Activated T-cell treated with anti-CD3 and anti-CD28 coated beads, Interleukin-2, amount 50 U/mL, for 1 hour (primary cell): Measurements from ENCODE around the gene PIK3CG.
"Not testable (repeated sequence)": the region's sequence is repeated elsewhere in the genome, so short reads cannot be mapped to it uniquely, and the experiment has no call there.

Experiments
- DNase-seq: peaks from one replicate; pipeline ENCODE4 v3.0.0-alpha.2; 2020

PIK3CG gene

DNA sequence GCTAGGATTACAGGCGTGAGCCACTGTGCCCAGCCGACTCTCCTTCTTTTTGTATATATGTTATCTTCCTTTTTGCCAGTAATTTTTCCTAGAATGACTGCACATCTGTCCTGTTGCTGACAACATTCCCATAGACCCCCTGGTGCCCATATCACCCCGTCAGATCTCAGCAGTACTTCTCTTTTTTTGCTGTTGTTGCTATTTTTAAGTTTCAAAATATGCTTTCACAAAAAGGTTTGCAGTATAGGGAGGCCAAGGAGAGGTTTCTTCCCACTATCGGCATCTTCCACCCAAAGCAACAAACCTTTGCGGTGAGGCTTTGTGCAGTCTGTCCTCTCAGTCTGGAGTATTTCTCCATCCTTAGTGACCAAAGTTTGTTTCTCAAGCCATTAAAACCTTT lies 23.1 kb downstream of the PIK3CG start:
- no peak for DNase-seq

DNA sequence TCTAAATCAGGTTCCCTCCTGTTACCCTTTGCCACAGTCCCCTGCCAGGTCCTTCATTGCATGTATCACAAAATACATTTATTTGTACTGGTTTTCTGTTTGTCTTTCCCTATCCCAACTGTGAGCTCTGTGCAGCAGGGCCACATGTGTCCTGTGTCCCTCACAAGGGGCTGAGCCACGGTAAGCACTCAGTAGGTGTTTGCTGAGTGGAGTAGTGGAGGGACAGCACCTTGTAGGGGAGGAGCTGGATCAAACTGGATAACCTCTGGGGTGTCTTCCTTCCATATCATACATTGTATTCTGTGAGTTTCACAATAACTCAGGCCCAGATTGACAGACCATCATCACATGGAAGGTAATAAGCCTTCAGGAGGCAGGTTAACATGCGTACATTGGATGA lies 25.9 kb downstream of the PIK3CG start:
- no peak for DNase-seq

DNA sequence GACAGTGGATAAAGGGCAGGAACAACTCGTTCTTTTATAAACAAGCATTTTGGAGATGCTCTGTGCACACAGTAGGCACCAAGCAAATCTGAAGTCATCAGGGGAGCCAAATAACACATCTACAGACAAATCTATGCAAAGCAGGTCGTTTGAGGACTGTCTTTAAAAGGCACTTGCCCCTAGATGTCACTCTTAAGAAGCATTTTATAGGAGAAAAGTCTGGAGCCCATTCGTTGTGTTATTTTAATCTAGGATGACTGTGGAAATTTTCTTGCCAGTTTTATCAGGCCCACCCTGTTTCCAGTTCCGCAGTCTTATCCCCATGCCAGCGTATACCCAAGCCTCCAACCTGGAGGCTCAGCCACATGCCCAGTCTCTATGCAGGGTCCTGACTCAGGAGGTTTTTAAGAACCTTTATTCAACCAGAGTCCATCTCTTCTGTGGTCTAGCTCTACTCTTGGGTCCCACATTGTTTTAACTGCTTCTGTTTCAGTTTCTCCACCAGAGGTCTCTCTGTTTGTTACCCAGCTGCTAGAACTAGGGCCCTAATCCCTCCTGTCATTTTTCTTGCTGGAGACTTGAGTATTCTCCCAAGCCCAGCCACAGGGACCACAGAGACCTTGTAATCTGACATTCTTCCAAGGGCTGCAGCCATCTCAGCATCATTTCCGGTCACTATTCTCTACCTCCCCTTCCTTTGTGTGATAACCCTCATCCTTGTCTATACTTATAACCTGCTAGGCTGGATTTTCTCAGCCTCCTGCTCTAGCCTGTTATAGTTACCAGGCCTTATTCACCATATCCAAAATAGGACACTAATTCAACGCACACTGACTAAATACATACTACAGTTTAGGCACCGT lies 26.7 kb downstream of the PIK3CG start:
- no peak for DNase-seq

DNA sequence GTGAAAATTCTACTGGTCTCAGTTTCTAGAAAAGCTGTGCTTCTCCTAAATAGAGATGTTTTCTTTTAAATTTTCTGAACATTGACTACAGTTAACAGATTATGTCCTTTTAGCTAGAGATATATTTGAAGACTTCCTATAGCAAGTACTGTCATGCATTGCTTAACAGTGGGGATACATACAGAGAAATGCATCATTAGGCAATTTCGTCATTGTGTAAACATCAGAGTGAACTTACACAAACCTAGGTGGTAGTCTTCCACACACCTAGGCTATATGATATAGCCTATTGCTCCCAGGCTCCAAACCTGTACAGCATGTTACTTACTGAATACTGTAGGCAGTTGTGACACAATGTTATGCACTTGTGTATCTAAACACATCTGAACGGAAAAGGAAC lies 28.5 kb downstream of the PIK3CG start:
- DNase-seq = no peak

DNA sequence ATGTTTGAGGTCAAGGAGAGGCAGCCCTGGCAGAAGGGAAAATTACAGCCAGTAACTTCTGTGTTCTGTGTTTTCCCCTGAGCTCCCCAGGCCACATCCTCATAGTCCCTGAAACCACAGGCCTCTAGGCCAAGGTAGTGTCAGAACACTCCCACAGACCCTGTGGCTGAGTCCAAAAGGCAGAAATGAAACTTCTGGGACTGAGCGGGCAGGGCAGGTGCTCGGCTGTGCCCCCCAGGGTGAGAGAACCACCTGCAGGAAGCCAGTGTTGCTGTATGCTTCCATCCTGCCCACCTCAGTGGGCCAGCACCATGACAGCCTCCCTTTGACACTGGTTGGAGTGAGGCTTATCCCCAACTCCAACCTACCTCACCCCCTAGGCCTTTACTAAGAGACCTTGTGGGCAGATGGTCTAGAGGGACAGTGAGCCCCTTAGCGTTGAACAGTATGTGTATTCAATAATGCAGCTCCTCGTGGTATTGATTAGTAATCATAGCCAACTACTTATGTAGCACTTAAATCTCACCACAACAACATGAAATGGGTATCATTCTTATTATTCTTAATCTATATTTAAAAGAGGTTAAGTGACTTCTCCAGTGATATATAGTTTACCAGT lies 30.3 kb downstream of the PIK3CG start:
- DNase-seq = no peak

DNA sequence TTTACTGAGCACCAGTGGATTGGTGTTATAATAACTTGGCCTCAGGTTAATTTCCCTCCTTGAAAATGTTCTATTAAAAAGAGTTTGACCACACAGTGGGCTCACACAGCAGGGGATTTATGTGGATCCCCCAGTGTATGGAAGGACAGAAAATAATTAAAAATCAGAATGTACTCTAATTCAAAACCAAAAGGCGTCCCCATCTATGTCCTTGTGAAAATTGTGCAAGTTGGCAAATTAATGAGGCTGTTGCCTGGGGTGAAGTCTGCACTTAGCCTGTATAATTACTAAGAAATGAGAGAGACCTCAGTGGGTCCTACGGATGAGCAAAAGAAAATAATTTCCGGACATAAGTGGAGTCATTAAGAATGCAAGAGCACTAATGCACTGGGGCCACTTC lies 31.1 kb downstream of the PIK3CG start:
- no peak for DNase-seq

DNA sequence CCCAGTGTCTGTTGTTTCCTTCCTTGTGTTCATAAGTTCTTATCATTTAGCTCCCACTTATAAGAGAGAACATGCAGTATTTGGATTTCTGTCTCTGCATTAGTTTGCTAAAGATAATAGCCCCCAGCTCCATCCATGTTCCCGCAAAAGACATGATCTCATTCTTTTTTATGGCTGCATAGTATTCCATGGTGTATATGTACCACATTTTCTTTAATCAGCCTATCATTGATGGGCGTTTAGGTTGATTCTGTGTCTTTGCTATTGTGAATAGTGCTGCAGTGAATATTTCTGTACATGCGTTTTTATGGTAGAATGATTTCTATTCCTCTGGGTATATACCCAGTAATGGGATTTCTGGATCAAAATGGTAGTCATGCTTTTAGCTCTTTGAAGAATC lies 32.5 kb downstream of the PIK3CG start:
- not testable (repeated sequence) for DNase-seq

DNA sequence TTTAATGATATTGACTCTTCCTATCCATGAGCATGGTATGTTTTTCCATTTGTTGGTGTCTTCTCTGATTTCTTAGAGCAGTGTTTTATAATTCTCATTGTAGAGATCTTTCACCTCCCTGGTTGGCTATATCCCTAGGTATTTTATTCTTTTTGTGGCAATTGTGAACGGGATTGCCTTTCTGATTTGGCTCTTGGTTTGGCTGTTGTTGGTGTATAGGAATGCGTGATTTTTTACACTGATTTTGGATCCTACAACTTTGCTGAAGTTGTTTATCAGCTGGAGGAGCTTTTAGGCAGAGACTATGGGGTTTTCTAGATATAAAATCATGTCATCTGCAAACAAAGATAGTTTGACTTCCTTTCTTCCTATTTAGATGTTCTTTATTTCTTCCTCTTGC lies 33.9 kb downstream of the PIK3CG start:
- not testable (repeated sequence) for DNase-seq

DNA sequence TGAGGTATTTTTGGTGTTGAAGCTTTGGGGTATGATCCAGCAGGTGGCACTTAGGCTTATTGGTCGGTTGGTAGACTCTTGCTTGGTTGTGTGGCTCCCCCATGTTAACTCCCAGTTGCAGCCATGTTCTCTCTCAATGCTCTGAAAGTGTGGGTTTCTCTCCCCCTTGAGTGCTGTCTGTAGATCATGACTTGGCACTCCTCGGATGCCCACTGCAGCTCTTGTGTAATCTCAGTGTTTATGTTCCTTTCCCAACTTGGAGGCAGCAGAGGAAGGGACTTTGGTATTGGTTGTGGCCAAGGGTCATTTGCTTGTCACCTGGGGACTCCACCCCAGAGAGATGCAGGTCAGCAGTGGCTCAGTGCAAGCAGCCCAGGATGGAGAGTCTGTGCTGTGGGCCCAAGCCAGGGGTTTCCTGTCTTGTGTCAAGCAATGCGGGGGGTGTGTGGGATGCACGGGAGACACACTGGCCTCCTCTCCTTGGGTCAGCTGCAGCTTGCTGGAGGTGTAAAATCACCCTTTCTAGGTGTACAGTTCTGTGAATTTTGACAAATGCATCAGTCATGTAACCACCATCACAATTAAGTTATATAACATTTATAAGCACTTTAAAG lies 36.9 kb downstream of the PIK3CG start:
- no peak for DNase-seq

DNA sequence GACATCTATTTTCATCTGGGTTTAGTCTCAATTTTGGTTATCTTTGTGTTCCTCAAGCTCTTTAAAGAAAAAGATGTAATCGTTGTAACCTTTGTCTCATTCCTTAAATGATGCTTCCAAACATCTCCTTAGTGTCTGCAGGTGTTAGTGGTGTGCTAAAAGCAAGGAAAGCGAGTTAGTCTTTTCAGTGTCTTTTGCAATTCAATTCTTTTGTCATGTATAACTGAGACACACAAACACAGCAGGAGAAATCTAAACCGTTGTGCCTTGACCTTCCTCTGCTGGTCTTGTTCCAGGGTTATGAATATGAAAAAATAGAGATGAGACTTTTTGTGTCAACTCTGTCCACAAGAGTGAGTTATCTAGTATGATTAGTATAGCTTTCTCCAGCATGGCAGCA lies 40.7 kb downstream of the PIK3CG start:
- DNase-seq = no peak

DNA sequence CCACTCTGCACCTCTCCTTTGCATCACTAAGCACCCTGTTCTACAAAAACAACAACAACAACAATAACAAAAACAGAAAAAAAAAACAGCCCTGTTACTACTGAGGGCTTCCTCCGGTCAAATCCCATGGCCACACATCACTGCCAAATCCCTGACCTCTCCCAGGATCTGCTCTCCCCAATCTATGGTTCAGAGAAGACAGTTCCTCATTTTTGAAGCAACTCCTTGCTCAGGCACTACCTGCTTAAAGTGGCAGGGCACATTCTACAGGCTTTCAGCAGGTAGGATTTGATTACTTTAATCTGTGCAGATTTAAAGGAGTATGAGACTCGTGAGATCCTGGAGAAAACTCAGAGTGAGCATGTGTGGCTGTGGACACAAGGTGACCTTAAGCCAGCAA lies 46.9 kb downstream of the PIK3CG start:
- no peak for DNase-seq

DNA sequence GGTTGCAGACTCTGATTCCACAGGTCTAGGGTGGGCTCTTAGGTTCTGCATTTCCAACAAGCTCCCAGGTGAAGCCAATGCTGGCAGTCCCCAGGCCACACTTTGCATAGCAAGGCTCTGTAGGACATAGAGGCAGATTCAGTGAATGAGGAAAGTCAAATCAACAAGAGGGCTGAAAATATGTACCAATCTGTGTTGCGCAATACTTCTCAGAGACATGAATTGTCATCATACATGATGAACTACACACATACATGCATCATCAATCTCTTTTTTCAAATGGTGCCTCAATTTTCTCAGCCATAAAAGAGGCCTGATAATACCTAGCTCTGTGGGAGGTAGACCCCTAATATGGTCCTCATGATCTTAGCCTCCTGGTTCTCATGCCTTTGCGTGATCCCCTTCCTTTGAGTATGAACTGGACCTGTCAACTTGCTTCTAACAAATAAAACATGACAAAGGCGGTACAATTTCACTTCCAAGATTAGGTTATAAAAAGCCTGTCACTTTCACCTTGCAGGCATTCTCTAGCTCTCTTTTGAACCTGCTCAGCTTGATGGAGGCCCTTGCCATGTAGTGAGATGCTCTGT lies 49.0 kb downstream of the PIK3CG start:
- no peak for DNase-seq

DNA sequence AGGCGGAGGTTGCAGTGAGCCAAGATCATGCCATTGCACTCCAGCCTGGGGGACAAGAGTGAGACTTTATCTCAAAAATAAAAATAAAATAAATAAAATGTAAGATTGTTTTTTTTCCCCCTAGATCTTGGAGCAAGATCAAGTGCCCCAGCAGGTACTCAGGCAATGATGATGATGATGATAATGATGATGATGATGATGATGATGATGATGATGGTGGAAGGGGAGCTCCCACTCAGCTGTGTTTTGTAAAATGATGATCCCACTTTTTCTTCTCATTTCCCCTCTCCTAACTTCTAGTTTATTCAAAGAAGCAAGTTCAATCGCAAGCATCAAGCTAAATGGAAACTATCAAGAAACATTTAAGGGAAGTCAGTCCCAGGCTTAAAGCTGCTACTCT lies 50.3 kb downstream of the PIK3CG start:
- DNase-seq = no peak

DNA sequence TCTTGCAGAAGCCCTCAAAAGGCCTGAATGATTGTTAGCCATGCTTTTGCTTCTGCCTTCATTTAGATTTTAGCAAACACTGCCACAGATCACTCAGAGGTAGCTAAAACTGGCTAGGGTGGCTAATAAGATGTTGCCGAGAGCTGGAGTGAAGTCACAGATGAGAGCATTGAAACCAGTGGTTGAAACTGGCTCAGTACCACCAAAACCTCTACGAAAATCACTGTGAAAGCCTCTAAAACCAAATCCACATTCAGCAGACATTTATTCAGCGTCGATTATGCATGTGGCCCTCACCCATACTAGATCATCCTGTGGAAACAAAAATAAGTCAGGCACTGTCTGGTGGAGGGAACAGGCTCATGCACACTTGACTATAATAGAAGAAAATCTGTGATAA lies 50.8 kb downstream of the PIK3CG start:
- no peak for DNase-seq

DNA sequence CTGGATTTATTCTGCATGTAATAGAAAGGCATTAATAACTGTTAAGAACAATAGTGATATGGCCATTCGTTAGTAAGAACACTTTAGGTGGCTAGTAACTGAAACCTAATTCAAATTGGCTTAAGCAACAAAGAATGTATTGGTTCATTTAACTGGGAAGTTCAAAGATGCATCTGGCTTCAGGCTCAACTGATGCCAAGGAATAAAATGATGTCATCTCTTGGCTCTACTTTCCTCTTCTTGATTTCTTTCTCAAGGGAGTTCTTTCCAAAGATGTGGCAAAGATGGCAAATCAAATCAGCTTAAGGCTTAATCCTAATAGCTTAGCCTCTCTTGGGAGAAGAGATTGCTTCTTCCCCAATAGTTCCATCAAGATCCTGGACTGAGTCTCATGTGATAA lies 51.6 kb downstream of the PIK3CG start:
- DNase-seq = no peak

DNA sequence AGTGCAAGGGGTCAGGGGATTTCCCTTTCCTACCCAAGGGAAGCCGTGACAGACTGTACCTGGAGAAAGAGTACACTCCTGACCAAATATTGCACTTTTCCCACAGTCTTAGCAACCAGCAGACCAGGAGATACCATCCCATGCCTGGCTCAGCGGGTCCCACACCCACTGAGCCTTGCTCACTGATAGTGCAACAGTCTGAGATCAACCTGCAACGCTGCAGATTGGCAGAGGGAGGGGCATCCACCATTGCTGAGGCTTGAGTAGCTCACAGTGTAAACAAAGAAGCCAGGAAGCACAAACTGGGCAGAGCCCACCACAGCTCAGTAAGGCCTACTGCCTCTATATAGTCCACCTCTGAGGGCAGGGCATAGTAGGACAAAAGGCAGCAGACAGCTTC lies 53.9 kb downstream of the PIK3CG start:
- no peak for DNase-seq

DNA sequence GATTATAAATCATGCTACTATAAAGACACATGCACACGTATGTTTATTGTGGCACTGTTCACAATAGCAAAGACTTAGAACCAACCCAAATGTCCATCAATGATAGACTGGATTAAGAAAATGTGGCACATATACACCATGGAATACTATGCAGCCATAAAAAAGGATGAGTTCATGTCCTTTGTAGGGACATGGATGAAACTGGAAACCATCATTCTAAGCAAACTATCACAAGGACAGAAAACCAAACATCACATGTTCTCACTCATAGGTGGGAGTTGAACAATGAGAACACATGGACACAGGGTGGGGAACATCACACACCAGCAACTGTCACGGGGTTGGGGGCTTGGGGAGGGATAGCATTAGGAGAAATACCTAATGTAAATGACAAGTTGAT lies 59.4 kb downstream of the PIK3CG start:
- DNase-seq = not testable (repeated sequence)

DNA sequence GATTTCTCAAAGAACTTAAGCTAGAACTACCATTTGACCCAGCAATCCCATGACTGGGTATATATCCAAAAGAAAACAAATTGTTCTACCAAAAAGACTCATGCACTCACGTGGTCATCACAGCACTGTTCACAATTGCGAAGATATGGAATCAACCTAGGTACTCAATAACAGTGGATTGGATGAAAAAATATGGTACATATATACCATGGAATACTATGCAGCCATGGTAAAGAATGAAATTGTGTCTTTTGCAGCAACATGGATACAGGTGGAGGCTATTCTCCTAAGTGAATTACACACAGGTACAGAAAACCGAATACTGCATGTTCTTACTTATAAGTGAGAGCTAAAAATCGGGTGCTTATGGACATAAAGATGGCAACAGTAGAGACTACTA lies 61.8 kb downstream of the PIK3CG start:
- no peak for DNase-seq

DNA sequence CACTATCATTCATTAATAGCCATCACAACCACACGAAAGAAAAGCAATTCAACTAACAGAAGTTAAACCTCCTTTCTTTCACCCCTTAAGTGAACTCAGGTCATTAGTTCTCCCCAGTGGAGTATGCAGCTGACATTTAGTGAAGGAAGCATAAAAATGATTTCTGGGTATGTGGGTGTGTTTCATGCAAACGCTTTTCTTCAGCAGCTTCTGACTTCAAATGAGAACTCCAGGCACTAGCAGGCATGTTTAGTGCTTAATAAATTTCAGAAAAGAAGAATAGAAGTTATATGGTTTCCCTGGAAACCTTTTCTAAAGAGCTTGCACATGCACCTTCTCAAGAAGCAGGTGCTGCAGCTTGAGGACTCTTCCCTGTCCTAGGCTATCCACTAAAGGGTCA lies 62.5 kb downstream of the PIK3CG start:
- DNase-seq = no peak

DNA sequence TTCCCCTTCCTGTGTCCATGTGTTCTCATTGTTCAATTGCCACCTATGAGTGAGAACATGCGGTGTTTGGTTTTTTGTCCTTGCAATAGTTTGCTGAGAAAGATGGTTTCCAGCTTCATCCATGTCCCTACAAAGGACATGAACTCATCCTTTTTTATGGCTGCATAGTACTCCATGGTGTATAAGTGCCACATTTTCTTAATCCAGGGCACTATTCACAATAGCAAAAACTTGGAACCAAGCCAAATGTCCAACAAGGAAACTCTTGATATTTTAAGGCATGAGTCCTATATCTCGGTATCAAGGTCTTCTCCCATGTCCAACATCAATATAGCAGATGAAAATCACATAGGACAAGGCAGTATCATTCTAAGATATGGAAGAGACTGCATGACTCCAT lies 64.5 kb downstream of the PIK3CG start:
- not testable (repeated sequence) for DNase-seq

DNA sequence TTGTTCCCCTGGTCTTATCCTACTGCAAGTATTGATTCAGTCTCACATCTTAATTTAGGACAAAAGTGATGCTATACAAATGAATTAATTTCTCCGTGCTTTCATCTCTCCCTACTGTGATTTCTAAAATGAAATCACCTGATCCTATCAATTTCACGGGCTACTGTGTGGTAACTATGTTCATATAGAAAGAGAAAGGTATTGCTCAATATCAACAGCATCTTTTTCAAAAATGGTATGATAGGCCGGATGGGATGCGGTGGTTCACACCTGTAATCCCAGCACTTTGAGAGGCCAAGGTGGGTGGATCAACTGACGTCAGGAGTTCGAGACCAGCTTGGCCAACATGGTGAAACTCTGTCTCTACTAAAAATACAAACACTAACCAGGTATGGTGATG lies 71.2 kb downstream of the PIK3CG start:
- no peak for DNase-seq

DNA sequence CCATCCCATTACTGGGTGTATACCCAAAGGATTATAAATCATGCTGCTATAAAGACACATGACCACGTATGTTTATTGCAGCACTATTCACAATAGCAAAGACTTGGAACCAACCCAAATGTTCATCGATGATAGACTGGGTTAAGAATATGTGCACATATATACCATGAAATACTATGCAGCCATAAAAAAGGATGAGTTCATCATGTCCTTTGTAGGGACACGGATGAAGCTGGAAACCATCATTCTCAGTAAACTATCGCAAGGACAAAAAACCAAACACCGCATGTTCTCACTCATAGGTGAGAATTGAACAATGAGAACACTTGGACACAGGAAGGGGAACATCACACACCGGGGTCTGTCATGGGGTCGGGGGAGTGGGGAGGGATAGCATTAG lies 73.0 kb downstream of the PIK3CG start:
- not testable (repeated sequence) for DNase-seq

DNA sequence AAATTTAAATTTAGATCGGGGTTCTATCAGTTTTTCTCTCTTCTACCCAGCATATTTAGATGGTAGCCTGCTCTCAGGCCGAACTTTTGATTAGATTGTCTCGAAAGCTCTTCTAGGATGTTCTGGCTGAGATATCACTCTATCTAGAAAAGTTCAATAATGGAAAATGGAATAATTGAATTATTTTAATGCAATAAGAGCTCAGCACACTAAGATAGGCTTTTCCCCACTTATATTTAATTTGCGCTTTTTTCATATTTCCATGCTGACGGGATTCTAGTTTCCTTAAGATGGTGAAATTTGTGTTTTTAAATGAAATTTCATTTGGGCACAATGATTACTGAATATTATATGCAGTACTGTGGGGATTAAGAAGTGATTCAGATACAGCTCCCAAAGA lies 73.7 kb downstream of the PIK3CG start:
- DNase-seq = no peak
